Left colon (tissue), 2 donors: ENCODE measurements around the gene MAG. TPM values are rescaled to one million over a fixed set of nuclear protein-coding genes. Genes with fewer than 3 reads are reported as not detected.

Experiments
- ATAC-seq: fragments of 200-7000 bp; cut with Tn5 transposase; one replicate; pipeline ENCODE4 v1.9.1; 2020; ENCODE audit warnings: mild to moderate bottlenecking, moderate library complexity
- DNase-seq, 2 donors: peaks; one replicate each; pipeline ENCODE4 v3.0.0-alpha.2; 2020
- intact Hi-C, 2 donors: fragments of 100-400 bp; cut with DNase I in 1 of 2; cut with micrococcal nuclease in 1 of 2; formaldehyde crosslinking; loops; one replicate each; pipeline versions ENCODE4 v1.11.2 to v1.14.0; 2022; cut with DNase I, micrococcal nuclease
- total RNA-seq, 2 donors: library from RNA; stranded (reverse); fragmentation: NEBNext Ultra II Directional; extraction: Animal tissue kit (Norgen Biotek cat#: 25700); gene quantifications; one replicate each; pipeline ENCODE4 v1.2.1, GENCODE V29; 2021
- donor health status: DM: no; HTN: no; CAD: no.
- donor health status: DM: yes; HTN: yes; CAD: no.

The MAG gene
- total RNA-seq, 2 donors from 2014 or later = not detected

- intact Hi-C loops = no loop called here
- ATAC-seq (no peak), DNase-seq (no peak)
These were observed 2.4 kb downstream of the MAG start for GRCh38 chr19:35294328-35294727.

- intact Hi-C loops = no loop called here
- ATAC-seq = no peak
- DNase-seq = no peak
These were observed 3.2 kb downstream of the MAG start for GRCh38 chr19:35294859-35295791.

- intact Hi-C loops = no loop called here
- DNase-seq (peak in 1 of 2 donors; percentile 29), ATAC-seq (no peak)
These were observed 4.0 kb downstream of the MAG start for GRCh38 chr19:35295792-35296462.

- DNase-seq (no peak), ATAC-seq (no peak)
- intact Hi-C loops = no loop called here
These were observed 4.9 kb downstream of the MAG start for GRCh38 chr19:35296644-35297514.

- ATAC-seq (no peak), DNase-seq (no peak)
- intact Hi-C loops = no loop called here
These were observed 5.5 kb downstream of the MAG start for GRCh38 chr19:35297515-35297848.

- no peak for DNase-seq
- no peak for ATAC-seq
- intact Hi-C loops = no loop called here
These were observed 6.0 kb downstream of the MAG start for GRCh38 chr19:35297922-35298321.

GRCh38 chr19:35298561-35298972, 6.6 kb downstream of the MAG start:
- intact Hi-C loops = no loop called here
- ATAC-seq = no peak

GRCh38 chr19:35299523-35300338, 7.8 kb downstream of the MAG start:
- peak; percentile 16 for ATAC-seq
- no peak for DNase-seq
- intact Hi-C loops = no loop called here

More at GRCh38 chr19:35298561-35298972, 6.6 kb downstream of the MAG start:
- no peak for DNase-seq

GRCh38 chr19:35300339-35300649, 8.3 kb downstream of the MAG start:
- DNase-seq (no peak), ATAC-seq (no peak)
- intact Hi-C loops = no loop called here

- ATAC-seq = no peak
- intact Hi-C loops = no loop called here
- no peak for DNase-seq
These were observed 10.0 kb downstream of the MAG start for GRCh38 chr19:35301961-35302360.

GRCh38 chr19:35302446-35302845, 10.5 kb downstream of the MAG start:
- no peak for DNase-seq
- ATAC-seq = no peak
- intact Hi-C loops = no loop called here

GRCh38 chr19:35303357-35303915, 11.5 kb downstream of the MAG start:
- no peak for DNase-seq
- intact Hi-C loops = no loop called here
- no peak for ATAC-seq

- ATAC-seq (no peak), DNase-seq (no peak)
- intact Hi-C loops = no loop called here
These were observed 12.1 kb downstream of the MAG start for GRCh38 chr19:35304036-35304435.

GRCh38 chr19:35305181-35305580, 13.2 kb downstream of the MAG start:
- intact Hi-C loops = no loop called here
- no peak for ATAC-seq
- DNase-seq = no peak

GRCh38 chr19:35306473-35307246, 14.7 kb downstream of the MAG start:
- DNase-seq = no peak
- no peak for ATAC-seq
- intact Hi-C loops = no loop called here

- intact Hi-C loops = no loop called here
- no peak for ATAC-seq
- DNase-seq = no peak
These were observed 16.0 kb downstream of the MAG start for GRCh38 chr19:35307931-35308330.

- DNase-seq (no peak), ATAC-seq (no peak)
- intact Hi-C loops = no loop called here
These were observed 16.9 kb downstream of the MAG start for GRCh38 chr19:35308910-35309309.
